ENCODE data around the gene GSTM2.
A peak's percentile ranks its signal among the peaks of the same experiment; 100 is the strongest.
"Not testable (repeated sequence)": the region's sequence is repeated elsewhere in the genome, so short reads cannot be mapped to it uniquely, and the experiment has no call there.

Gene GSTM2

GRCh38 chr1:109684777-109685176, 16.9 kb downstream of the GSTM2 start:
- not testable (repeated sequence) for H3K18ac ChIP-seq (ENCODE audit: low read length); H3K4me2 ChIP-seq (ENCODE audit: low read length); H3K14ac ChIP-seq (ENCODE audit: low read length); H3K36me3 ChIP-seq (ENCODE audit: control insufficient read depth in 1 of 2, insufficient read depth in 2 of 2, low read length in 2 of 2); H3K4me1 ChIP-seq (ENCODE audit: control insufficient read depth in 1 of 2, insufficient read depth in 2 of 2, low read length in 2 of 2); H4K91ac ChIP-seq (ENCODE audit: low read depth, low read length); H3K27me3 ChIP-seq (ENCODE audit: insufficient read depth, low read length); H2BK12ac ChIP-seq (ENCODE audit: low read length); H3K9ac ChIP-seq (ENCODE audit: low read length); H3K79me2 ChIP-seq (ENCODE audit: control insufficient read depth, insufficient read depth, low read length, poor library complexity); DNase-seq; H3K9me3 ChIP-seq (ENCODE audit: insufficient read depth, low read depth, low read length); H3K23ac ChIP-seq (ENCODE audit: low read length); H3K79me1 ChIP-seq (ENCODE audit: low read length); H2AK5ac ChIP-seq (ENCODE audit: low read length); H2BK120ac ChIP-seq (ENCODE audit: insufficient read depth, low read length, poor library complexity); H2AFZ ChIP-seq (ENCODE audit: insufficient read depth, low read length, poor library complexity); H3K27ac ChIP-seq (ENCODE audit: low read depth, low read length); H3K4me3 ChIP-seq (ENCODE audit: low read depth, low read length); H4K8ac ChIP-seq (ENCODE audit: low read depth, low read length); H4K12ac ChIP-seq (ENCODE audit: low read depth, low read length); H3K4ac ChIP-seq (ENCODE audit: low read depth, low read length); H2BK5ac ChIP-seq (ENCODE audit: low read depth, low read length, poor library complexity)
- WGBS (ENCODE audit: extremely low coverage, insufficient coverage, insufficient read length) = no CpG with 5 or more reads among the region's 6 CpGs

DNA sequence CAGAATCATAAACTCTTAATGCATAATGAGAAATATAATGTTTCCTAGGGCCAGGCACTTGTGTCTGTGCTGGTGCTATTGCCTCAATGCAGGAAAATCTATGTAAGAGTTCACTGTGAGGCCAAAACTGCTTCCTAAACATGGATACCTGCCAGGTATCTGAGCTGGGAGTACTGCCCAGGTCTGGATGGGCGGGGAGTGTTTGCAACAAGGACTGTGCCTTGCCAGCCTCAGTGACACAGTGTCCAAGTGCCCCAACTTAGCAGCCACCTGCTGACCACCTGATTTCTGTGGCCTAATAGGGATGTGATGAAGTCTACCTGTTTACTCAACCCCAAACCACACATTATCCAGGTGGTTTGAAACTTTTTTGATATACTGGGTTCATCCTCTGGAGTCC, 17.5 kb downstream of the GSTM2 start:
- H2AFZ ChIP-seq (ENCODE audit: insufficient read depth, low read length, poor library complexity); H3K9ac ChIP-seq (ENCODE audit: low read length); H2BK12ac ChIP-seq (ENCODE audit: low read length); H2AK5ac ChIP-seq (ENCODE audit: low read length); H3K36me3 ChIP-seq (ENCODE audit: control insufficient read depth in 1 of 2, insufficient read depth in 2 of 2, low read length in 2 of 2); H4K8ac ChIP-seq (ENCODE audit: low read depth, low read length); H3K27ac ChIP-seq (ENCODE audit: low read depth, low read length); H3K14ac ChIP-seq (ENCODE audit: low read length); H3K4me2 ChIP-seq (ENCODE audit: low read length); H3K23ac ChIP-seq (ENCODE audit: low read length); H4K91ac ChIP-seq (ENCODE audit: low read depth, low read length); H3K4me3 ChIP-seq (ENCODE audit: low read depth, low read length); H2BK5ac ChIP-seq (ENCODE audit: low read depth, low read length, poor library complexity); H3K18ac ChIP-seq (ENCODE audit: low read length); H3K4ac ChIP-seq (ENCODE audit: low read depth, low read length); H3K27me3 ChIP-seq (ENCODE audit: insufficient read depth, low read length); H3K79me1 ChIP-seq (ENCODE audit: low read length); H2BK120ac ChIP-seq (ENCODE audit: insufficient read depth, low read length, poor library complexity); H3K4me1 ChIP-seq (ENCODE audit: control insufficient read depth in 1 of 2, insufficient read depth in 2 of 2, low read length in 2 of 2); H3K9me3 ChIP-seq (ENCODE audit: insufficient read depth, low read depth, low read length); H4K12ac ChIP-seq (ENCODE audit: low read depth, low read length); DNase-seq; H3K79me2 ChIP-seq (ENCODE audit: control insufficient read depth, insufficient read depth, low read length, poor library complexity): not testable (repeated sequence)
- WGBS (ENCODE audit: extremely low coverage, insufficient coverage, insufficient read length) = no CpG with 5 or more reads among the region's 1 CpG

GRCh38 chr1:109685890-109686289, 18.0 kb downstream of the GSTM2 start:
- WGBS (ENCODE audit: extremely low coverage, insufficient coverage, insufficient read length) = no CpG with 5 or more reads among the region's 4 CpGs

DNA sequence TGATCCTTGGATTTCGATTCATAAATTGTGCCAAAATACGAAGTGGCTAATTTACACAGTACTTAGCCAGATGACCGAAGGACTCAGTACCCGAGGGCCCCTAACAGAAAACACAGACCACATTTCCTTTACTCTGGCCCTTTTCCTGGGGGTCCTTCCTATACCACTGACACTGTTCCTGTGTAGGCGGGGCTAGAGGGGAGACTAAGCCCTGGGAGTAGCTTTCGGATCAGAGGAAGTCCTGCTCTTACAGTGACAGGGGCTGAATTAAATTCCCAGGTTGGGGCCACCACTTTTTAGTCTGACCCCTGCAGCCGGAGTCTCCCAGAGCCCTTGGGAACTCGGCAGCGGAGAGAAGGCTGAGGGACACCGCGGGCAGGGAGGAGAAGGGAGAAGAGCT, 19.3 kb downstream of the GSTM2 start:
- not testable (repeated sequence) for H3K23ac ChIP-seq (ENCODE audit: low read length); H3K79me1 ChIP-seq (ENCODE audit: low read length)
- no CpG with 5 or more reads among the region's 11 CpGs for WGBS (ENCODE audit: extremely low coverage, insufficient coverage, insufficient read length)

More at GRCh38 chr1:109685890-109686289, 18.0 kb downstream of the GSTM2 start:
- H3K4ac ChIP-seq (ENCODE audit: low read depth, low read length); H3K9ac ChIP-seq (ENCODE audit: low read length); H2AFZ ChIP-seq (ENCODE audit: insufficient read depth, low read length, poor library complexity); H3K4me1 ChIP-seq (ENCODE audit: control insufficient read depth in 1 of 2, insufficient read depth in 2 of 2, low read length in 2 of 2); H3K9me3 ChIP-seq (ENCODE audit: insufficient read depth, low read depth, low read length); H3K36me3 ChIP-seq (ENCODE audit: control insufficient read depth in 1 of 2, insufficient read depth in 2 of 2, low read length in 2 of 2); H2BK12ac ChIP-seq (ENCODE audit: low read length); H4K91ac ChIP-seq (ENCODE audit: low read depth, low read length); H2BK5ac ChIP-seq (ENCODE audit: low read depth, low read length, poor library complexity); DNase-seq; H3K4me2 ChIP-seq (ENCODE audit: low read length); H4K12ac ChIP-seq (ENCODE audit: low read depth, low read length); H2AK5ac ChIP-seq (ENCODE audit: low read length); H3K79me1 ChIP-seq (ENCODE audit: low read length); H3K18ac ChIP-seq (ENCODE audit: low read length); H4K8ac ChIP-seq (ENCODE audit: low read depth, low read length); H2BK120ac ChIP-seq (ENCODE audit: insufficient read depth, low read length, poor library complexity); H3K14ac ChIP-seq (ENCODE audit: low read length); H3K27me3 ChIP-seq (ENCODE audit: insufficient read depth, low read length); H3K4me3 ChIP-seq (ENCODE audit: low read depth, low read length); H3K23ac ChIP-seq (ENCODE audit: low read length); H3K79me2 ChIP-seq (ENCODE audit: control insufficient read depth, insufficient read depth, low read length, poor library complexity); H3K27ac ChIP-seq (ENCODE audit: low read depth, low read length): not testable (repeated sequence)

More for the DNA sequence above, 19.3 kb downstream of the GSTM2 start:
- H4K12ac ChIP-seq (ENCODE audit: low read depth, low read length); H3K4ac ChIP-seq (ENCODE audit: low read depth, low read length); H3K36me3 ChIP-seq (ENCODE audit: control insufficient read depth in 1 of 2, insufficient read depth in 2 of 2, low read length in 2 of 2); H3K79me2 ChIP-seq (ENCODE audit: control insufficient read depth, insufficient read depth, low read length, poor library complexity); H2BK120ac ChIP-seq (ENCODE audit: insufficient read depth, low read length, poor library complexity); H3K4me3 ChIP-seq (ENCODE audit: low read depth, low read length); H2BK5ac ChIP-seq (ENCODE audit: low read depth, low read length, poor library complexity); H3K9me3 ChIP-seq (ENCODE audit: insufficient read depth, low read depth, low read length); DNase-seq; H2AK5ac ChIP-seq (ENCODE audit: low read length); H3K18ac ChIP-seq (ENCODE audit: low read length); H3K14ac ChIP-seq (ENCODE audit: low read length); H3K9ac ChIP-seq (ENCODE audit: low read length); H2BK12ac ChIP-seq (ENCODE audit: low read length); H3K27me3 ChIP-seq (ENCODE audit: insufficient read depth, low read length); H3K27ac ChIP-seq (ENCODE audit: low read depth, low read length); H4K8ac ChIP-seq (ENCODE audit: low read depth, low read length); H3K4me1 ChIP-seq (ENCODE audit: control insufficient read depth in 1 of 2, insufficient read depth in 2 of 2, low read length in 2 of 2); H4K91ac ChIP-seq (ENCODE audit: low read depth, low read length): not testable (repeated sequence)
- H2AFZ ChIP-seq (ENCODE audit: insufficient read depth, low read length, poor library complexity) = peak overlapping the region; percentile 23
- peak overlapping the region; percentile 35 for H3K4me2 ChIP-seq (ENCODE audit: low read length)
